ENCODE measurements around the gene NCOA5. TPM values are rescaled to one million over a fixed set of nuclear protein-coding genes. Genes with fewer than 3 reads are reported as not detected.

NCOA5 gene
- total and polyA plus RNA-seq, 2 experiments from 2014 or later = 8.4 to 22.8 TPM

GRCh38 chr20:46130534-46130933, 40.8 kb upstream of the NCOA5 start (continued):
- TF ChIP-seq CTCF (conservative IDR thresholded peaks at IDR 0.05; ENCODE audit: low read depth in 2 of 2) (no peak), REST (IDR thresholded peaks at IDR 0.05; ENCODE audit: unreplicated experiment) (no peak), NANOG (IDR thresholded peaks at IDR 0.05; ENCODE audit: borderline replicate concordance) (no peak), CREB1 (CRISPR knock-in tag; IDR thresholded peaks at IDR 0.05; ENCODE audit: low read depth) (no peak)

- peaks cover 4% of the 10 kb centered on the region; the same call in 2 of the 3 replicates for H3K4me1 Mint-ChIP-seq
- peak; percentile 11; the same call in 2 of the 3 replicates for ATAC-seq
- Histone ChIP-seq H3K27me3 (ENCODE audit: insufficient read depth) (peaks cover 11% of the 10 kb centered on the region; the same call in 1 of the 2 replicates), H3K79me2 (replicated peaks; ENCODE audit: insufficient read depth) (no peaks in the 10 kb centered on the region), H2AFZ (no peak overlapping the region), H3K4me1 (ENCODE audit: insufficient read depth) (peaks cover 4% of the 10 kb centered on the region; the same call in 1 of the 2 replicates), H3K27ac (ENCODE audit: low read depth) (no peak overlapping the region), H3K4me3 (no peak overlapping the region), H3K36me3 (ENCODE audit: insufficient read depth) (no peaks in the 10 kb centered on the region), H3F3A (replicated peaks; ENCODE audit: low read depth) (no peaks in the 10 kb centered on the region), H3K4me2 (no peak overlapping the region), H4K20me1 (replicated peaks; ENCODE audit: insufficient read depth) (no peaks in the 10 kb centered on the region; the same call in 1 of the 2 replicates), H3K9me2 (ENCODE audit: insufficient read depth) (no peaks in the 10 kb centered on the region)
- no peaks in the 10 kb centered on the region; the same call in 2 of the 3 replicates for H3K9me3 Mint-ChIP-seq
- H3K4me3 Mint-ChIP-seq = no peak overlapping the region
- H3K36me3 Mint-ChIP-seq (ENCODE audit: low read depth) = peaks cover 9% of the 10 kb centered on the region
- no peak overlapping the region for H3K27ac Mint-ChIP-seq
- H3K27me3 Mint-ChIP-seq (ENCODE audit: insufficient read depth, low read depth, poor library complexity) = peaks cover 12% of the 10 kb centered on the region
- DNase-seq (ENCODE audit: low spot score) = peak; percentile 31
- no peak for TF ChIP-seq ETS1 (IDR thresholded peaks at IDR 0.05)
- no peak for TF ChIP-seq REST (IDR thresholded peaks at IDR 0.05; ENCODE audit: unreplicated experiment)
- no peak for TF ChIP-seq CREB1 (CRISPR knock-in tag; IDR thresholded peaks at IDR 0.05; ENCODE audit: low read depth)
- TF ChIP-seq ZNF114 (CRISPR knock-in tag; IDR thresholded peaks at IDR 0.05) = no peak
- no peak for TF ChIP-seq ZNF331 (CRISPR knock-in tag; IDR thresholded peaks at IDR 0.05; ENCODE audit: low read depth)
- TF ChIP-seq CTCF (conservative IDR thresholded peaks at IDR 0.05; ENCODE audit: low read depth in 2 of 2) = no peak
These were observed 40.3 kb upstream of the NCOA5 start for GRCh38 chr20:46129955-46130481.
